MM.1S (cell line): Measurements from ENCODE around the gene DHRS7B.

Experiments
- DNase-seq: peaks from one replicate; pipeline ENCODE4 v3.0.0-alpha.2; 2015
- H2AFZ ChIP-seq: fragments of 300-600 bp; sonication (generic); 2 replicates; pipeline ENCODE4 v1.6.0; 2016; ENCODE audit warnings: antibody characterized with exemption, low read length
- H3F3A ChIP-seq: fragments of 300-600 bp; sonication (generic); 2 replicates; pipeline ENCODE4 v1.6.1; 2016; ENCODE audit warnings: mild to moderate bottlenecking, antibody characterized with exemption, low read length, moderate library complexity, mixed read lengths; ENCODE audit not compliant: insufficient read depth
- H3K27ac ChIP-seq: fragments of 300-600 bp; sonication (generic); 2 replicates; pipeline ENCODE4 v1.5.1; 2016; ENCODE audit warnings: mild to moderate bottlenecking, low read length
- H3K27me3 ChIP-seq: fragments of 300-600 bp; sonication (generic); replicated peaks from 2 replicates; pipeline ENCODE4 v1.6.0; 2016; ENCODE audit warnings: low read length; ENCODE audit not compliant: insufficient read depth
- H3K36me3 ChIP-seq: fragments of 300-600 bp; sonication (generic); replicated peaks from 2 replicates; pipeline ENCODE4 v1.6.1; 2016; ENCODE audit warnings: mild to moderate bottlenecking, low read length, mixed read lengths; ENCODE audit not compliant: insufficient read depth
- H3K4me1 ChIP-seq: fragments of 300-600 bp; sonication (generic); 2 replicates; pipeline ENCODE4 v1.6.1; 2016; ENCODE audit warnings: low read length, mixed read lengths
- H3K4me2 ChIP-seq: fragments of 300-600 bp; sonication (generic); 2 replicates; pipeline ENCODE4 v1.6.0; 2016; ENCODE audit warnings: low read depth, low read length
- H3K4me3 ChIP-seq: fragments of 300-600 bp; sonication (generic); 2 replicates; pipeline ENCODE4 v1.5.1; 2016; ENCODE audit warnings: low read length, mixed read lengths
- H3K79me2 ChIP-seq: fragments of 300-600 bp; sonication (generic); 2 replicates; pipeline ENCODE4 v1.6.1; 2016; ENCODE audit warnings: mixed run types, low read length, mixed read lengths
- H3K9ac ChIP-seq: fragments of 300-600 bp; sonication (generic); 2 replicates; pipeline ENCODE4 v1.6.1; 2016; ENCODE audit warnings: low read length, mixed read lengths
- H3K9me2 ChIP-seq: fragments of 300-600 bp; sonication (generic); replicated peaks from 2 replicates; pipeline ENCODE4 v1.6.1; 2016; ENCODE audit warnings: mild to moderate bottlenecking, low read length, mixed read lengths; ENCODE audit not compliant: insufficient read depth
- H3K9me3 ChIP-seq: fragments of 300-600 bp; sonication (generic); replicated peaks from 2 replicates; pipeline ENCODE4 v1.6.1; 2016; ENCODE audit warnings: mild to moderate bottlenecking, low read length, mixed read lengths; ENCODE audit not compliant: insufficient read depth
- H4K20me1 ChIP-seq: fragments of 300-600 bp; sonication (generic); 2 replicates; pipeline ENCODE4 v1.6.1; 2016; ENCODE audit warnings: mild to moderate bottlenecking, low read length, moderate library complexity, mixed read lengths; ENCODE audit not compliant: insufficient read depth
- CTCF ChIP-seq: fragments of 300-600 bp; sonication (generic); IDR thresholded peaks from 2 replicates; pipeline ENCODE4 v1.5.1; 2016; ENCODE audit warnings: antibody characterized with exemption, low read length, mixed read lengths
- EZH2 ChIP-seq: fragments of 300-600 bp; sonication (generic); optimal IDR thresholded peaks from 2 replicates; pipeline ENCODE3; 2017; ENCODE audit warnings: low read depth, mild to moderate bottlenecking, antibody characterized with exemption, low read length, mixed read lengths
- EZH2phosphoT487 ChIP-seq: fragments of 300-600 bp; sonication (generic); IDR thresholded peaks from 2 replicates; pipeline ENCODE4 v1.6.1; 2018; ENCODE audit warnings: antibody characterized with exemption, low read length

DHRS7B gene

GRCh38 chr17:21162394-21162775 is 35.6 kb downstream of the DHRS7B start:
- Histone ChIP-seq H3K36me3 (no peaks in the 10 kb centered on the region), H3F3A (0 out of 2 replicates have a peak, but pooled peaks cover 2% of the 10 kb centered on the region), H2AFZ (no peak overlapping the region), H3K9ac (no peak overlapping the region), H3K4me1 (peaks cover 30% of the 10 kb centered on the region), H3K4me3 (no peak overlapping the region), H4K20me1 (no peaks in the 10 kb centered on the region), H3K27me3 (no peaks in the 10 kb centered on the region), H3K27ac (no peak overlapping the region), H3K4me2 (no peak overlapping the region), H3K79me2 (peaks cover 6% of the 10 kb centered on the region; the same call in 1 of the 2 replicates), H3K9me2 (no peaks in the 10 kb centered on the region), H3K9me3 (no peaks in the 10 kb centered on the region)
- DNase-seq = no peak
- TF ChIP-seq EZH2phosphoT487 (no peak), EZH2 (no peak), CTCF (no peak)

- no peak overlapping the region for H3K4me3 ChIP-seq
- 0 out of 2 replicates have a peak overlapping the region, but pooled peaks have one; percentile 9 for H3K4me2 ChIP-seq
- peaks cover 6% of the 10 kb centered on the region; the same call in 1 of the 2 replicates for H3K79me2 ChIP-seq
- no peaks in the 10 kb centered on the region for H3K9me3 ChIP-seq
- no peaks in the 10 kb centered on the region for H3K9me2 ChIP-seq
- H3K27me3 ChIP-seq = no peaks in the 10 kb centered on the region
- H3K27ac ChIP-seq = no peak overlapping the region
- peak; percentile 17 for DNase-seq
- no peak overlapping the region for H2AFZ ChIP-seq
- H3F3A ChIP-seq = 0 out of 2 replicates have a peak, but pooled peaks cover 2% of the 10 kb centered on the region
- no peak for TF ChIP-seq EZH2phosphoT487
- TF ChIP-seq CTCF = no peak
- TF ChIP-seq EZH2 = no peak
- no peak overlapping the region for H3K9ac ChIP-seq
- H4K20me1 ChIP-seq = no peaks in the 10 kb centered on the region
- peaks cover 30% of the 10 kb centered on the region for H3K4me1 ChIP-seq
- H3K36me3 ChIP-seq = no peaks in the 10 kb centered on the region
Observed at GRCh38 chr17:21163101-21163500, 36.3 kb downstream of the DHRS7B start.

- no peaks in the 10 kb centered on the region for H3K9me3 ChIP-seq
- no peak for DNase-seq
- no peak for TF ChIP-seq EZH2
- TF ChIP-seq CTCF = peak; percentile 48
- no peaks in the 10 kb centered on the region for H3K27me3 ChIP-seq
- H4K20me1 ChIP-seq = no peaks in the 10 kb centered on the region
- H2AFZ ChIP-seq = no peak overlapping the region
- 0 out of 2 replicates have a peak, but pooled peaks cover 2% of the 10 kb centered on the region for H3F3A ChIP-seq
- no peak overlapping the region for H3K9ac ChIP-seq
- H3K9me2 ChIP-seq = no peaks in the 10 kb centered on the region
- H3K4me1 ChIP-seq = peaks cover 30% of the 10 kb centered on the region
- no peak overlapping the region for H3K4me2 ChIP-seq
- H3K27ac ChIP-seq = no peak overlapping the region
- peaks cover 6% of the 10 kb centered on the region; the same call in 1 of the 2 replicates for H3K79me2 ChIP-seq
- no peaks in the 10 kb centered on the region for H3K36me3 ChIP-seq
- H3K4me3 ChIP-seq = no peak overlapping the region
Observed at GRCh38 chr17:21164216-21164615, 37.5 kb downstream of the DHRS7B start.
